ENCODE results near the gene SCN8A.
A peak's percentile ranks its signal among the peaks of the same experiment; 100 is the strongest.

Gene SCN8A

GRCh38 chr12:51705450-51705849 lies 114.4 kb downstream of the SCN8A start:
- H3K9ac ChIP-seq (ENCODE audit: low read length in 2 of 2), result no peak overlapping the region

DNA sequence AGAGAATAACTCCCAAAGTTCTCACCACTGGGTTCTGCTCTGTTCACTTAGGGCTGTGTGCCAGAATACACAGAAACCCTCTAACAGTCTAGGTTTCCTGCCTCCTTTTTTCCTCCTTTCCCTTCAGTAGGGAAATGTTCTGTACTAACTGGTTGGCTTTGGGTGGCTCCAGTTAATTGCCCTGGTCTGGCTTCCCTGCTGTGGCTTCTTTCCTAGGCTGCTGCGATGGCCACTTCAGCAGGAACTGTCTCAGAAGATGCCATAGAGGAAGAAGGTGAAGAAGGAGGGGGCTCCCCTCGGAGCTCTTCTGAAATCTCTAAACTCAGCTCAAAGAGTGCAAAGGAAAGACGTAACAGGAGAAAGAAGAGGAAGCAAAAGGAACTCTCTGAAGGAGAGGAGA lies 115.2 kb downstream of the SCN8A start:
- H3K36me3 ChIP-seq (ENCODE audit: control insufficient read depth in 2 of 2, insufficient read depth in 2 of 2, low read length in 2 of 2), result no peaks in the 10 kb centered on the region
- no peaks in the 10 kb centered on the region for H3K27me3 ChIP-seq (ENCODE audit: control insufficient read depth in 1 of 2, insufficient read depth in 2 of 2, low read length in 2 of 2)
- no peaks in the 10 kb centered on the region for H3K9me3 ChIP-seq (ENCODE audit: control insufficient read depth in 2 of 2, low read length in 2 of 2)
- H3K4me1 ChIP-seq (ENCODE audit: control insufficient read depth, insufficient read depth, low read length), result no peaks in the 10 kb centered on the region
- no peak overlapping the region for H3K9ac ChIP-seq (ENCODE audit: low read length in 2 of 2)
- no peak overlapping the region for H3K4me3 ChIP-seq (ENCODE audit: low read length in 2 of 2)
- no peak overlapping the region for H3K27ac ChIP-seq (ENCODE audit: low read length)

More at GRCh38 chr12:51705450-51705849, 114.4 kb downstream of the SCN8A start:
- Histone ChIP-seq H3K4me3 (ENCODE audit: low read length in 2 of 2) (no peak overlapping the region), H3K27ac (ENCODE audit: low read length) (no peak overlapping the region), H3K27me3 (ENCODE audit: control insufficient read depth in 1 of 2, insufficient read depth in 2 of 2, low read length in 2 of 2) (no peaks in the 10 kb centered on the region), H3K36me3 (ENCODE audit: control insufficient read depth in 2 of 2, insufficient read depth in 2 of 2, low read length in 2 of 2) (no peaks in the 10 kb centered on the region), H3K9me3 (ENCODE audit: control insufficient read depth in 2 of 2, low read length in 2 of 2) (no peaks in the 10 kb centered on the region), H3K4me1 (ENCODE audit: control insufficient read depth, insufficient read depth, low read length) (no peaks in the 10 kb centered on the region)

DNA sequence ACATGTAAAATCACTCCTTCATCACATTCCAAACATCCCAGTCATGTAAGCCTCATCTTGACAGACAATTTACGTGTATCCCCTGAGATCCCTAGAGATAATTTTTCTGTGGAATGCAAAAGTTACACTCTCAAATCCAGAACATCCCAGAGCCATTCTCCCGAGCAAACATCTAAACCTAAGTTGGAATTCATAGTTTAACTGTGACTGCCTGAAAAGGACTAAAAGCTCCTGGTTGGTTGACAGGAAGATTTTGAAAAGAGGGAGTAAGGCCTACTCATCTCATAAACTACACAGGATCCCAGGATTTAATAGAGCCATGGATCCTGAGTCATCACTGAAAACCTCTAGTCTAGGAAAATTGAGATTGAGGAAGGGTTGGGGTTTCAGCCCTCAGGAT lies 123.6 kb downstream of the SCN8A start:
- no peak overlapping the region for H3K4me3 ChIP-seq (ENCODE audit: low read length in 2 of 2)
- H3K36me3 ChIP-seq (ENCODE audit: control insufficient read depth in 2 of 2, insufficient read depth in 2 of 2, low read length in 2 of 2), result no peaks in the 10 kb centered on the region
- no peak overlapping the region for H3K9ac ChIP-seq (ENCODE audit: low read length in 2 of 2)
- peaks cover 0 to 2% of the 10 kb centered on the region in 2 donors for H3K27me3 ChIP-seq (ENCODE audit: control insufficient read depth in 1 of 2, insufficient read depth in 2 of 2, low read length in 2 of 2)
- no peaks in the 10 kb centered on the region for H3K4me1 ChIP-seq (ENCODE audit: control insufficient read depth, insufficient read depth, low read length)
- no peak overlapping the region for H3K27ac ChIP-seq (ENCODE audit: low read length)
- no peaks in the 10 kb centered on the region for H3K9me3 ChIP-seq (ENCODE audit: control insufficient read depth in 2 of 2, low read length in 2 of 2)

- Histone ChIP-seq H3K9ac (ENCODE audit: low read length in 2 of 2) (no peak overlapping the region), H3K27me3 (ENCODE audit: control insufficient read depth in 1 of 2, insufficient read depth in 2 of 2, low read length in 2 of 2) (peaks cover 4 to 13% of the 10 kb centered on the region in 2 donors), H3K9me3 (ENCODE audit: control insufficient read depth in 2 of 2, low read length in 2 of 2) (no peaks in the 10 kb centered on the region), H3K36me3 (ENCODE audit: control insufficient read depth in 2 of 2, insufficient read depth in 2 of 2, low read length in 2 of 2) (no peaks in the 10 kb centered on the region), H3K4me3 (ENCODE audit: low read length in 2 of 2) (no peak overlapping the region), H3K27ac (ENCODE audit: low read length) (no peak overlapping the region), H3K4me1 (ENCODE audit: control insufficient read depth, insufficient read depth, low read length) (peaks cover 7% of the 10 kb centered on the region)
These were observed 126.4 kb downstream of the SCN8A start for GRCh38 chr12:51717326-51717925.

DNA sequence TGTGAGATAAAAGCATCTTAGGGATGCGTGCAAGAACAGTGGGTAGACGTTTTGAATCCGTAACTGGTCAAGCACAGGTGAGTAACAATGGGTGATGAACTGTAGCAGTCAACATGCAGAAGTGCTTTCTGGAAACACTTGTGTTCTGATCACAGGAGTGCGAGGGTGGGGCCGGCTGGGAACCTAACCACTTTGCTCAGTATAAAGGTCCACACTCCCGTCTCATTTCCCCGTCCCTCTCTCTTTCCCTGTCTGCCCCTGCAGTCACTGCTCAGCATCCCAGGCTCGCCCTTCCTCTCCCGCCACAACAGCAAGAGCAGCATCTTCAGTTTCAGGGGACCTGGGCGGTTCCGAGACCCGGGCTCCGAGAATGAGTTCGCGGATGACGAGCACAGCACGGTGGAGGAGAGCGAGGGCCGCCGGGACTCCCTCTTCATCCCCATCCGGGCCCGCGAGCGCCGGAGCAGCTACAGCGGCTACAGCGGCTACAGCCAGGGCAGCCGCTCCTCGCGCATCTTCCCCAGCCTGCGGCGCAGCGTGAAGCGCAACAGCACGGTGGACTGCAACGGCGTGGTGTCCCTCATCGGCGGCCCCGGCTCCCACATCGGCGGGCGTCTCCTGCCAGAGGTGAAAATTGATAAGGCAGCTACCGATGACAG lies 130.4 kb downstream of the SCN8A start:
- Histone ChIP-seq H3K27ac (ENCODE audit: low read length) (no peak overlapping the region), H3K4me1 (ENCODE audit: control insufficient read depth, insufficient read depth, low read length) (peaks cover 7% of the 10 kb centered on the region), H3K9me3 (ENCODE audit: control insufficient read depth in 2 of 2, low read length in 2 of 2) (no peaks in the 10 kb centered on the region), H3K36me3 (ENCODE audit: control insufficient read depth in 2 of 2, insufficient read depth in 2 of 2, low read length in 2 of 2) (no peaks in the 10 kb centered on the region), H3K9ac (ENCODE audit: low read length in 2 of 2) (no peak overlapping the region), H3K4me3 (ENCODE audit: low read length in 2 of 2) (peak overlapping the region; percentile 63 to 66), H3K27me3 (ENCODE audit: control insufficient read depth in 1 of 2, insufficient read depth in 2 of 2, low read length in 2 of 2) (peaks cover 4 to 19% of the 10 kb centered on the region in 2 donors)

DNA sequence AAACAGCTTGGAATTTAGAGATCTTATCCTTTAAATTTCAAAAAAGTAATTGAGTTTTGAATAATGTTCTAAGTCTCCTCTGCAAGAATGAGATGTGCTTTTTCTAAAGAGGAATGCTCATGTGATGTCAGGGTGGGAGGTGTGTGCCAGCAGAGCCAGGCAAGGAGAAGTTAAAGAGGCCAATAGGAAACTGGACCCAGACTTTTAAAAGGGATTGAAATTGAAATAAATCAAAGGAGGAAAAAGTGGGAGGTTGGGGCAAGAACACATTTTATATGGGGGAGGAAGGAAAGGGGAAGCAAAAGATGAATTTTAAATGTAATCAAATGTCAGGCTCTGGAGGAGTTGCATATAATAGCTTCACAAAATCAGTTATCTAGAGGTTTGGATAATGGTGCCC lies 131.4 kb downstream of the SCN8A start:
- Histone ChIP-seq H3K4me1 (ENCODE audit: control insufficient read depth, insufficient read depth, low read length) (peaks cover 7% of the 10 kb centered on the region), H3K36me3 (ENCODE audit: control insufficient read depth in 2 of 2, insufficient read depth in 2 of 2, low read length in 2 of 2) (no peaks in the 10 kb centered on the region), H3K27ac (ENCODE audit: low read length) (no peak overlapping the region)

DNA sequence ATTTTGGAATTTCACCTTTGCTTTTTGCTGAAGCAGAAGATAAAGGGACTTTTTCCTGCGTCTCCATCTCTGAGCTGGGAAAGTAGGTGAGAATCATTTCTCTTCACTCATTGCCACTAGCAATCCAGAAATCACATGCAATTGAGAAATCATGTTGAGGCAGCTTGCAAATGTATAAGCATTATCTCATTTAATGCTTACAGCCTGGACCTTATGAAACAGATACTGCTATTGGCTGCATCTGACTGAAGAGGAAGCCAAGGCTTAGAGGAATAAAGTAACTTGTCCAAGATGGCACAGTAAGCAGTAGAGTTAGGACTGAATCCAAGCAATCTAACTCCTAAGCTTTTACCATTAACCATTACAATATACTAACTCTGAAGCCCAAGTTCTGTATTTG lies 135.1 kb downstream of the SCN8A start:
- no peaks in the 10 kb centered on the region for H3K36me3 ChIP-seq (ENCODE audit: control insufficient read depth in 2 of 2, insufficient read depth in 2 of 2, low read length in 2 of 2)
- no peaks in the 10 kb centered on the region for H3K9me3 ChIP-seq (ENCODE audit: control insufficient read depth in 2 of 2, low read length in 2 of 2)
- H3K27me3 ChIP-seq (ENCODE audit: control insufficient read depth in 1 of 2, insufficient read depth in 2 of 2, low read length in 2 of 2), result peaks cover 2 to 19% of the 10 kb centered on the region in 2 donors
- no peak overlapping the region for H3K9ac ChIP-seq (ENCODE audit: low read length in 2 of 2)
- peaks cover 6% of the 10 kb centered on the region for H3K4me1 ChIP-seq (ENCODE audit: control insufficient read depth, insufficient read depth, low read length)
- H3K4me3 ChIP-seq (ENCODE audit: low read length in 2 of 2), result no peak overlapping the region
- no peak overlapping the region for H3K27ac ChIP-seq (ENCODE audit: low read length)

More for the DNA sequence above, 131.4 kb downstream of the SCN8A start:
- no peaks in the 10 kb centered on the region for H3K9me3 ChIP-seq (ENCODE audit: control insufficient read depth in 2 of 2, low read length in 2 of 2)
- no peak overlapping the region for H3K9ac ChIP-seq (ENCODE audit: low read length in 2 of 2)
- H3K4me3 ChIP-seq (ENCODE audit: low read length in 2 of 2), result no peak overlapping the region
- H3K27me3 ChIP-seq (ENCODE audit: control insufficient read depth in 1 of 2, insufficient read depth in 2 of 2, low read length in 2 of 2), result peaks cover 2 to 19% of the 10 kb centered on the region in 2 donors

DNA sequence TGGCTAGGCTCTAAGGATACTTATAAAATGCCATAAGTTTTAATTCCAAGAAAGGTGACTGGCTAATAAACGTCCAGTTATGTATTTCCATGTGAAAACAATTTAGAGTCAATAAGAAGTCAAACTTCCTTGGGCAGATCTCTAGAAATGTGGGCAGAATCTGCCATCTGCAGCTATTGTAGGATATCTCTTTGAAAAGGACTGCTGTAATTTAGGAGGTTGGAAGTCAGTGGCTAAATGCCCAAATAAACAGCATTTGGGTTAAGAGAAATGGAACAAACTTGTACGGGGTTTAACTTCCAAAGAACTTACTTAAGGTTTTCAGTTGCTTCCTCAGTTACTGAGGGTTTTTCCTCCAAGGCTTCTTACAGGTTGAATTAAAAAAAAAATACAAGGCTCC lies 135.9 kb downstream of the SCN8A start:
- H3K9ac ChIP-seq (ENCODE audit: low read length in 2 of 2), result no peak overlapping the region
- no peak overlapping the region for H3K27ac ChIP-seq (ENCODE audit: low read length)
- H3K4me1 ChIP-seq (ENCODE audit: control insufficient read depth, insufficient read depth, low read length), result no peaks in the 10 kb centered on the region
- H3K4me3 ChIP-seq (ENCODE audit: low read length in 2 of 2), result no peak overlapping the region
- H3K27me3 ChIP-seq (ENCODE audit: control insufficient read depth in 1 of 2, insufficient read depth in 2 of 2, low read length in 2 of 2), result peaks cover under 1 to 11% of the 10 kb centered on the region in 2 donors
- H3K36me3 ChIP-seq (ENCODE audit: control insufficient read depth in 2 of 2, insufficient read depth in 2 of 2, low read length in 2 of 2), result no peaks in the 10 kb centered on the region
- H3K9me3 ChIP-seq (ENCODE audit: control insufficient read depth in 2 of 2, low read length in 2 of 2), result no peaks in the 10 kb centered on the region

- H3K27ac ChIP-seq (ENCODE audit: low read length), result no peak overlapping the region
- H3K4me3 ChIP-seq (ENCODE audit: low read length in 2 of 2), result no peak overlapping the region
- H3K9me3 ChIP-seq (ENCODE audit: control insufficient read depth in 2 of 2, low read length in 2 of 2), result no peaks in the 10 kb centered on the region
These were observed 138.3 kb downstream of the SCN8A start for GRCh38 chr12:51729331-51729730.

GRCh38 chr12:51730745-51731144 lies 139.7 kb downstream of the SCN8A start:
- no peaks in the 10 kb centered on the region for H3K4me1 ChIP-seq (ENCODE audit: control insufficient read depth, insufficient read depth, low read length)
- H3K9me3 ChIP-seq (ENCODE audit: control insufficient read depth in 2 of 2, low read length in 2 of 2), result no peaks in the 10 kb centered on the region
- no peak overlapping the region for H3K4me3 ChIP-seq (ENCODE audit: low read length in 2 of 2)
- H3K27ac ChIP-seq (ENCODE audit: low read length), result no peak overlapping the region
- H3K9ac ChIP-seq (ENCODE audit: low read length in 2 of 2), result no peak overlapping the region
- no peaks in the 10 kb centered on the region for H3K36me3 ChIP-seq (ENCODE audit: control insufficient read depth in 2 of 2, insufficient read depth in 2 of 2, low read length in 2 of 2)
- no peaks in the 10 kb centered on the region for H3K27me3 ChIP-seq (ENCODE audit: control insufficient read depth in 1 of 2, insufficient read depth in 2 of 2, low read length in 2 of 2)

More at GRCh38 chr12:51729331-51729730, 138.3 kb downstream of the SCN8A start:
- H3K27me3 ChIP-seq (ENCODE audit: control insufficient read depth in 1 of 2, insufficient read depth in 2 of 2, low read length in 2 of 2), result no peaks in the 10 kb centered on the region
- no peak overlapping the region for H3K9ac ChIP-seq (ENCODE audit: low read length in 2 of 2)
- H3K36me3 ChIP-seq (ENCODE audit: control insufficient read depth in 2 of 2, insufficient read depth in 2 of 2, low read length in 2 of 2), result no peaks in the 10 kb centered on the region
- H3K4me1 ChIP-seq (ENCODE audit: control insufficient read depth, insufficient read depth, low read length), result no peaks in the 10 kb centered on the region

DNA sequence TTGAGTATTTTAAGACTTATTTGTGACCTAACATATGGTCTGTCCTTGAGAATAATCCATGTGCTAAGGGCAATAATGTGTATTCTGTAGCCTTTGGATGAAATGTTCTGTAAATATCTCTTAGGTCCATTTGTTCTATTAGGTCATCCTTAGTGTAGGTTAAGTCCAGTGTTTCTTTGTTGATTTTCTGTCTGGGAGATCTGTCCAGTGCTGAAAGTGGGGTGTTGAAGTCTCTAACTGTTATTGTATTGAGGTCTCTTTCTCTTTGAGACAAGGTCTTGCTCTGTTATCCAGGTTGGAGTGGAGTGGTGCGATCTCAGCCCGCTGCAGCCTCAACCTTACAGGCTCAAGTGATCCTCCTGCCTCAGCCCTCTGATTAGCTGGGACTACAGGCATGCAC lies 149.5 kb downstream of the SCN8A start:
- Histone ChIP-seq H3K9me3 (ENCODE audit: control insufficient read depth in 2 of 2, low read length in 2 of 2) (peaks cover 0 to 9% of the 10 kb centered on the region in 2 donors), H3K4me3 (ENCODE audit: low read length in 2 of 2) (no peak overlapping the region), H3K36me3 (ENCODE audit: control insufficient read depth in 2 of 2, insufficient read depth in 2 of 2, low read length in 2 of 2) (no peaks in the 10 kb centered on the region), H3K4me1 (ENCODE audit: control insufficient read depth, insufficient read depth, low read length) (no peaks in the 10 kb centered on the region), H3K9ac (ENCODE audit: low read length in 2 of 2) (no peak overlapping the region), H3K27me3 (ENCODE audit: control insufficient read depth in 1 of 2, insufficient read depth in 2 of 2, low read length in 2 of 2) (no peaks in the 10 kb centered on the region), H3K27ac (ENCODE audit: low read length) (no peak overlapping the region)
